Stomach (tissue), 4 donors: ENCODE data around the gene DIDO1.

Experiments
- EP300 ChIP-seq: sonication (generic); formaldehyde crosslinking; IDR thresholded peaks from one replicate; pipeline ENCODE4 v1.6.1; 2017; ENCODE audit warnings: antibody characterized with exemption
- POLR2A ChIP-seq, 4 donors: fragments of 450-650 bp; IDR thresholded peaks; one replicate each; pipeline ENCODE4 v1.6.1; 2016; ENCODE audit warnings: antibody characterized with exemption in 4 of 4, control low read depth in 2 of 4, mild to moderate bottlenecking in 1 of 4, moderate library complexity in 1 of 4
- POLR2AphosphoS5 ChIP-seq, 3 donors: sonication (generic); formaldehyde crosslinking; IDR thresholded peaks; one replicate each; pipeline ENCODE4 v1.6.1; 2016; ENCODE audit warnings: antibody characterized with exemption in 3 of 3
- TF ChIP-seq, protein P1 (sequence below), 7 experiments: fragments of 450-650 bp in 4 of 7; fragments of 200-600 bp in 3 of 7; sonication (generic) in 3 of 7; IDR thresholded peaks; one replicate each; pipeline ENCODE4 v1.5.1; 2016 to 2019; ENCODE audit warnings: antibody characterized with exemption in 7 of 7, control low read depth in 2 of 7, mild to moderate bottlenecking in 1 of 7

DNA sequence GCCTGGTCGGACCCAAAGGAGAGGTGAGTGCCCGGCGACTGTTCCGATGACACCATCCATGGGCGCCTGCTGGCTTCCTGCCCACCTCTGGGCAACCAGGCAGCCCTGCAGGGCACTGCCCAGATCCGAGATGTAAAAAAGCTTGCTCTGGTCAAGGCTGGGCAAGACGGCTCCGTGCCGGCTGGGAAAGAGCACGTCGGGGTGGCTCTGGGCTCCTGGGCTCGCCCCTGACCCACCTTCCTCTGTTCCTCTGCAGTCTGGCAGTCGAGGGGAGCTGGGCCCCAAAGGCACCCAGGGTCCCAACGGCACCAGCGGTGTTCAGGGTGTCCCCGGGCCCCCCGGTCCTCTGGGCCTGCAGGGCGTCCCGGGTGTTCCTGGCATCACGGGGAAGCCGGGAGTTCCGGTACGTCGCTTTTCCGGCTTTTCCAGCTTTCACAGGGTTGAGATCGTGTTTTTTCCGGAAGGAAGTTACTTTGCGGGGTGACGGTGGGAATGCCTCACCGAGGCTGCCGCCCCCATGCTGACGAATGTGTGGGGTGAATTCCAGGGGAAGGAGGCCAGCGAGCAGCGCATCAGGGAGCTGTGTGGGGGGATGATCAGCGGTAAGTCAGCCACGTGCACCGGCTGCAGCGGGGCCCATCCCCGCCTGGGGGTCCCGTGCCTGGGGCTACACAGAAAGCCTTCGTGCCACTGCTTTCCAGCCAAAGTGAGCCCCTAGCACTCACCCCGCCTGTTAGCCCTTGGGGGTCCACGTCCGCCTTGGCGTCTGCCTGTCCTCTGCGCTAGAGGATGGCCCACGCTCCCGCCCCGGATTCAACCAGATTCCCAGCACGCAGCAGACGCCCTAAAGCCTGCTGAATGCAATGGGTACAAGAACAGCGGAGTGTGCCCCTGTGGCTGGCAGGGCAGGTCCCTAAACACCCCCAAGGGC, 90.1 kb downstream of the DIDO1 start:
- TF ChIP-seq, protein P1, sequence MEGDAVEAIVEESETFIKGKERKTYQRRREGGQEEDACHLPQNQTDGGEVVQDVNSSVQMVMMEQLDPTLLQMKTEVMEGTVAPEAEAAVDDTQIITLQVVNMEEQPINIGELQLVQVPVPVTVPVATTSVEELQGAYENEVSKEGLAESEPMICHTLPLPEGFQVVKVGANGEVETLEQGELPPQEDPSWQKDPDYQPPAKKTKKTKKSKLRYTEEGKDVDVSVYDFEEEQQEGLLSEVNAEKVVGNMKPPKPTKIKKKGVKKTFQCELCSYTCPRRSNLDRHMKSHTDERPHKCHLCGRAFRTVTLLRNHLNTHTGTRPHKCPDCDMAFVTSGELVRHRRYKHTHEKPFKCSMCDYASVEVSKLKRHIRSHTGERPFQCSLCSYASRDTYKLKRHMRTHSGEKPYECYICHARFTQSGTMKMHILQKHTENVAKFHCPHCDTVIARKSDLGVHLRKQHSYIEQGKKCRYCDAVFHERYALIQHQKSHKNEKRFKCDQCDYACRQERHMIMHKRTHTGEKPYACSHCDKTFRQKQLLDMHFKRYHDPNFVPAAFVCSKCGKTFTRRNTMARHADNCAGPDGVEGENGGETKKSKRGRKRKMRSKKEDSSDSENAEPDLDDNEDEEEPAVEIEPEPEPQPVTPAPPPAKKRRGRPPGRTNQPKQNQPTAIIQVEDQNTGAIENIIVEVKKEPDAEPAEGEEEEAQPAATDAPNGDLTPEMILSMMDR (IDR thresholded peaks at IDR 0.05) = no peak
- TF ChIP-seq POLR2A (IDR thresholded peaks at IDR 0.05) (no peak), POLR2AphosphoS5 (IDR thresholded peaks at IDR 0.05) (no peak), EP300 (no peak)
